GM18519 (cell line): ENCODE measurements around the gene MED15.
"Not testable (repeated sequence)": the region's sequence is repeated elsewhere in the genome, so short reads cannot be mapped to it uniquely, and the experiment has no call there.

ENCODE experiments used
- ATAC-seq: cut with Tn5 transposase; IDR thresholded peaks from one replicate; pipeline ENCODE4 v1.9.1; 2021; ENCODE audit warnings: mild to moderate bottlenecking, moderate library complexity; ENCODE audit not compliant: unreplicated experiment, low FRiP score

MED15 gene

GRCh38 chr22:20508067-20508755 lies 801 bp downstream of the MED15 start:
- not testable (repeated sequence) for ATAC-seq

GRCh38 chr22:20508815-20509271 lies 1.4 kb downstream of the MED15 start:
- no peak for ATAC-seq

- ATAC-seq, result no peak
Observed at GRCh38 chr22:20509344-20510047, 2.1 kb downstream of the MED15 start.

GRCh38 chr22:20510811-20511577 lies 3.6 kb downstream of the MED15 start:
- no peak for ATAC-seq

- ATAC-seq, result no peak
Observed at GRCh38 chr22:20511578-20512229, 4.3 kb downstream of the MED15 start.

GRCh38 chr22:20514658-20515406 lies 7.4 kb downstream of the MED15 start:
- ATAC-seq, result no peak

GRCh38 chr22:20516399-20516798 lies 9.0 kb downstream of the MED15 start:
- ATAC-seq, result no peak

GRCh38 chr22:20517422-20517821 lies 10.0 kb downstream of the MED15 start:
- no peak for ATAC-seq

- ATAC-seq, result no peak
Observed at GRCh38 chr22:20517841-20518592, 10.6 kb downstream of the MED15 start.

- no peak for ATAC-seq
Observed at GRCh38 chr22:20519558-20519957, 12.1 kb downstream of the MED15 start.

- ATAC-seq, result no peak
Observed at GRCh38 chr22:20520093-20520511, 12.7 kb downstream of the MED15 start.

GRCh38 chr22:20522134-20523004 lies 15.0 kb downstream of the MED15 start:
- ATAC-seq, result no peak

- ATAC-seq, result no peak
Observed at GRCh38 chr22:20523086-20523983, 15.9 kb downstream of the MED15 start.

GRCh38 chr22:20524004-20524481 lies 16.6 kb downstream of the MED15 start:
- ATAC-seq, result no peak

GRCh38 chr22:20525048-20525447 lies 17.6 kb downstream of the MED15 start:
- ATAC-seq, result no peak

GRCh38 chr22:20526305-20526627 lies 18.9 kb downstream of the MED15 start:
- no peak for ATAC-seq

- no peak for ATAC-seq
Observed at GRCh38 chr22:20526628-20527355, 19.4 kb downstream of the MED15 start.
